ENCODE measurements around the gene RBM25.

DNA sequence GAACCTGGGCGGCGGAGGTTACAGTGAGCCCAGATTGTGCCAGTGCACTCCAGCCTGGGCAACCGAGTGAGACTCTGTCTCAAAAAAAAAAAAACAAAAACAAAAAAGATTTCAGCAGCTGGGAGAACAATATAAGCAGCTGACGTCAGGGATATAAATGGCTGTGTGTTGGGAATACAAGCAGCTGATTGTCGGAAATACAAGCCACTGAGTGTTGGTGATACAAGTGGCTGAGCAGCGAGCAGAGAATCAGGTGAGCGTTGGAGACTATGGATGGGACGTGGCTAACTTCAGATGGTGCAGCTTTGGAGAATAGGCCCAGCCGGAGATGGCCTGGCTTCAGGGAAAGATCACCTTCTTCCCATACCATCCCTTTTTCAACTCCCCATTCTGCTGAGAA lies 109.9 kb downstream of the RBM25 start:
- TF ChIP-seq, protein P1, sequence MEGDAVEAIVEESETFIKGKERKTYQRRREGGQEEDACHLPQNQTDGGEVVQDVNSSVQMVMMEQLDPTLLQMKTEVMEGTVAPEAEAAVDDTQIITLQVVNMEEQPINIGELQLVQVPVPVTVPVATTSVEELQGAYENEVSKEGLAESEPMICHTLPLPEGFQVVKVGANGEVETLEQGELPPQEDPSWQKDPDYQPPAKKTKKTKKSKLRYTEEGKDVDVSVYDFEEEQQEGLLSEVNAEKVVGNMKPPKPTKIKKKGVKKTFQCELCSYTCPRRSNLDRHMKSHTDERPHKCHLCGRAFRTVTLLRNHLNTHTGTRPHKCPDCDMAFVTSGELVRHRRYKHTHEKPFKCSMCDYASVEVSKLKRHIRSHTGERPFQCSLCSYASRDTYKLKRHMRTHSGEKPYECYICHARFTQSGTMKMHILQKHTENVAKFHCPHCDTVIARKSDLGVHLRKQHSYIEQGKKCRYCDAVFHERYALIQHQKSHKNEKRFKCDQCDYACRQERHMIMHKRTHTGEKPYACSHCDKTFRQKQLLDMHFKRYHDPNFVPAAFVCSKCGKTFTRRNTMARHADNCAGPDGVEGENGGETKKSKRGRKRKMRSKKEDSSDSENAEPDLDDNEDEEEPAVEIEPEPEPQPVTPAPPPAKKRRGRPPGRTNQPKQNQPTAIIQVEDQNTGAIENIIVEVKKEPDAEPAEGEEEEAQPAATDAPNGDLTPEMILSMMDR (IDR thresholded peaks at IDR 0.05), result no peak
- no peak for TF ChIP-seq POLR2A (IDR thresholded peaks at IDR 0.05)

Data from testis (tissue), 2 donors.